GM18873 (cell line): ENCODE measurements around the gene LMTK3.

Source experiments
- ATAC-seq: cut with Tn5 transposase; IDR thresholded peaks from one replicate; pipeline ENCODE4 v1.9.1; 2021; ENCODE audit warnings: mild to moderate bottlenecking, moderate library complexity, moderate number of reproducible peaks; ENCODE audit not compliant: unreplicated experiment, low FRiP score

LMTK3 gene

GRCh38 chr19:48508729-48509411 lies 2.8 kb downstream of the LMTK3 start:
- ATAC-seq: no peak

- no peak for ATAC-seq
These were observed 3.7 kb downstream of the LMTK3 start for GRCh38 chr19:48507911-48508439.

- ATAC-seq: no peak
These were observed 5.4 kb downstream of the LMTK3 start for GRCh38 chr19:48506138-48506733.

GRCh38 chr19:48502350-48503018 lies 9.2 kb downstream of the LMTK3 start:
- no peak for ATAC-seq

GRCh38 chr19:48501494-48502349 lies 9.9 kb downstream of the LMTK3 start:
- ATAC-seq: no peak

GRCh38 chr19:48500830-48501493 lies 10.7 kb downstream of the LMTK3 start:
- no peak for ATAC-seq

- ATAC-seq: no peak
These were observed 12.1 kb downstream of the LMTK3 start for GRCh38 chr19:48499316-48500090.

- ATAC-seq: no peak
These were observed 12.9 kb downstream of the LMTK3 start for GRCh38 chr19:48498595-48499311.

GRCh38 chr19:48497728-48498594 lies 13.7 kb downstream of the LMTK3 start:
- no peak for ATAC-seq

- ATAC-seq: no peak
These were observed 14.5 kb downstream of the LMTK3 start for GRCh38 chr19:48496959-48497727.

GRCh38 chr19:48495396-48495795 lies 16.2 kb downstream of the LMTK3 start:
- ATAC-seq: no peak

GRCh38 chr19:48493718-48494401 lies 17.8 kb downstream of the LMTK3 start:
- ATAC-seq: no peak

- ATAC-seq: no peak
These were observed 18.5 kb downstream of the LMTK3 start for GRCh38 chr19:48492925-48493717.

GRCh38 chr19:48491793-48492123 lies 19.9 kb downstream of the LMTK3 start:
- ATAC-seq: no peak

GRCh38 chr19:48490981-48491792 lies 20.4 kb downstream of the LMTK3 start:
- ATAC-seq: no peak
